AG08395 (cell line): ENCODE measurements around the gene ZNF497.

Experiments
- DNase-seq: peaks from one replicate; pipeline ENCODE4 v3.0.0; 2012; ENCODE audit warnings: mixed read lengths, low spot score

The ZNF497 gene

DNA sequence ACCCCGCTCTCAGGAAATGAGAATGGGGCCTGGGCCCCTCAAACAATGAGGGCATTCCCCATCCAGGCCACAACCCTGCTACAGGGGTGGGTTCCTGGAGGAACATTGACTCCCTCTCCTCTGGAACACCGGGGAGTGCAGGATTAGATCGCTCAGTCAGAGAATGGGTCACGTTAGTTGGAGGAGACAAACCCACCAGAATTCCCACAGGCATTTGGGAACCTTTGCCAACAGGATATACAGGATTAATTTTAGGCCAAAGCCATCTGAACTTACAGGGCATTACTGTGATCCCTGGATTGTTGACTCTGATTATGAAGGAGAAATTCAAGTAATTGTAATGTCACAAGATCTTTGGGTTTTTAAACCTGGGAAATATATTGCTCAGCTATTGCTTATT is 54.8 kb downstream of the ZNF497 start:
- no peak for DNase-seq

DNA sequence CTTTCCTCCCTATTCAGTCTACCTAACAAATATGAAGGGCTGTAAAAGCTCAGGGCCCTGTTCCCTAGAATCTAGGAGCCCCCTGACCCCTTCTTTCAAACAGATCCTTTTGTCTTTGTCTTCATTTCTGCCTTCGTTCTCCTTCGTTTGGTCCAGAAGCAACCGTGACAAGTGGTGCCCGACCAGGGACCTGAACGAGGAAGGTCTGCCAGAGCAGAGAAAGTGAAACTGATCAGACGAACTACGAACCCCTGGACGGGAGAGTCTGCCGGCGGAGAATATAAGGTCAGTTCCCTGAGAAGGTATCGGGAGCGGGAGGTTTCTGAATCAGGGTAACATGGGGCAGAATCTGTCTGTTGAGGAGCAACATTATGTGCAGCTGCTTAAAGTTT is 56.6 kb downstream of the ZNF497 start:
- no peak for DNase-seq

DNA sequence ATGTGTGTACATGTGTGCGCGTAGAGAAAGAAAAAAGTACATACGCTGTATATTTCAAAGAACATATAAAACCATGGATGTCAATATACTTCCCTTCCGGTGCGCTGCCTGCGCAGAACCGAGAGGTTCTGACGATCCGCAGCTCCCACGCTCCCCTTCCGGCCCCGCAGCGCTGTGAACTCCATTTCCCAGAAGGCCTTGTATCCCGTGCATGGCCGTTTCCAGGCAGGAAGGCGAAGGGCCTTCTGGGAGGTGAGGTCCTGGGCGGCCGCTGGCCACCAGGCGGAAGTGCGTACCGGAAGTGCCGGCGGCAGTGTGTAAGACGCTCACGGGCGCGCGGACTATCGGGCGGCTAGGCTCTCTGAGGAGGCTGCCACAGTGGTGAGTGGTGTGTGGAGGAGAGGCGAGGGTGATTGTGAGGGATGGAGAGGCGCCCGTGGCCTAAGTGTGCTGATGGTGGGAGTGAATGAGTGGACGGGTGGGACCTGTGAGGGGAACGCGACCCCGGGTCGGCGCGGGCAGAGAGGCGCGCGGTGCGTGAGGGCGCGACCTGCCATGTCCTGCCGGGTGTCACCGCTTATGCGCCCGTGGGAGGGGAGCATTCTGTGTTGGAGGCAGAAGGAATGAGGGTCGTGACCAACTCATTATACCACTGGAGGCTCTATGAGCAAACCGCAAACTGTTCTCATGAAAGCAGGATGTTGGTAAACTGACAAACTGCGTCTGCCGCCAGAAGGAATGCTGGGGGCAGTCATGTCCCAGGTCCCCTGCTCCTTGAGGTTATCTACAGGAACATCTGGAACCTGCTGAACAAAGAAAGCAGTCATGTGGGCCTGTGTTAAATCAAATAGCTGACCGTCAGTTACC is 57.3 kb downstream of the ZNF497 start, which contains the start of gene ERVK3-1:
ERVK3-1 (plus strand) TSS at position 313 of the 867 bp plus-strand sequence. CDS start 6,792 bp downstream, outside the sequence.
- peak; percentile 98 for DNase-seq

DNA sequence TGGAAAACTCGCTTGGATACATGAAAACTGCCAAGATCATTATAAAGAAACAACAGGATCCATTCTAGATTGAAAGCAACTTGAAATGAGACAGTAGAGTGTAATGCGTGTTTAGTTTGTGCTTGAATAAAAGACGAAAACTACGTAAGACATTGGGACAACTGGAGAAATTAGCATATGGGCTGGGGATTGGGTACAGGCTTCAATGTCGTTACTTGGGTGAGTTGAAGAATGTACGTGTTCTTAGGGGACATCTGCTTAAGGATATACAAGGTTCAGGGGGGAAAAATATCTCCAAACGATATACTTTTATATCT is 57.8 kb downstream of the ZNF497 start:
- peak; percentile 11 for DNase-seq
